Measurements from ENCODE around the gene FNDC1. TPM values are rescaled to one million over a fixed set of nuclear protein-coding genes. Genes with fewer than 3 reads are reported as not detected.

Gene FNDC1
- total RNA-seq, 1 donor from 2014 or later: not detected

DNA sequence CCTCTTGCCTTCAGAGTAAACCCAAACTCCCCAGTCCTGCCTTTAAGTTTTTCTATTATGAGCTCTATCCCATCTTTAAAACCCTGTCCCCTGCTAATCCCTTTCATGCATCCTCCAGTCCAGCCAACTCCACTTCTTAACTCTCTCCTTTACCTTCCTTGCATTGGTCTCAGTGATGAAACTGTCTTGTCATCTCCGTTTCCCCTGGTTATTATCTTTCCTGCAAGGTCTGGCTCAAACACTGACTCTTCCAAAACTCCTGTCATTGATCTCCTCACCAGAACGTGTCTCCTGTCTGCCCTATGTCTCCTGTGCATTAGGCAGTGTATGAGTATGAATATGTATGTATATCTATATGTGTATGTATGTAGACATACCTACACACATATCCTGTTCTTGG is 11.8 kb upstream of the FNDC1 start:
- Mint-ChIP-seq H3K4me1 (peaks cover 14% of the 10 kb centered on the region), H3K27ac (no peak overlapping the region), H3K9me3 (peaks cover 21% of the 10 kb centered on the region), H3K36me3 (no peaks in the 10 kb centered on the region), H3K27me3 (ENCODE audit: insufficient read depth, low read depth) (peaks cover 2% of the 10 kb centered on the region), H3K4me3 (no peak overlapping the region)
- Histone ChIP-seq H3K79me2 (ENCODE audit: low read depth) (no peaks in the 10 kb centered on the region), H3K4me3 (no peak overlapping the region), H3F3A (ENCODE audit: low read depth) (no peaks in the 10 kb centered on the region), H3K27ac (no peak overlapping the region), H3K4me2 (no peak overlapping the region), H3K27me3 (no peaks in the 10 kb centered on the region), H3K4me1 (peaks cover 5% of the 10 kb centered on the region), H3K9ac (no peak overlapping the region), H3K9me3 (ENCODE audit: low read depth) (peaks cover 5% of the 10 kb centered on the region), H4K20me1 (ENCODE audit: low read depth) (no peaks in the 10 kb centered on the region), H3K36me3 (no peaks in the 10 kb centered on the region), H2AFZ (replicated peaks) (no peak overlapping the region)
- no peak for DNase-seq (ENCODE audit: low spot score)
- TF ChIP-seq EZH2phosphoT487 (IDR thresholded peaks at IDR 0.05) (no peak), EZH2 (IDR thresholded peaks at IDR 0.05) (no peak)
- TF ChIP-seq, protein P1, sequence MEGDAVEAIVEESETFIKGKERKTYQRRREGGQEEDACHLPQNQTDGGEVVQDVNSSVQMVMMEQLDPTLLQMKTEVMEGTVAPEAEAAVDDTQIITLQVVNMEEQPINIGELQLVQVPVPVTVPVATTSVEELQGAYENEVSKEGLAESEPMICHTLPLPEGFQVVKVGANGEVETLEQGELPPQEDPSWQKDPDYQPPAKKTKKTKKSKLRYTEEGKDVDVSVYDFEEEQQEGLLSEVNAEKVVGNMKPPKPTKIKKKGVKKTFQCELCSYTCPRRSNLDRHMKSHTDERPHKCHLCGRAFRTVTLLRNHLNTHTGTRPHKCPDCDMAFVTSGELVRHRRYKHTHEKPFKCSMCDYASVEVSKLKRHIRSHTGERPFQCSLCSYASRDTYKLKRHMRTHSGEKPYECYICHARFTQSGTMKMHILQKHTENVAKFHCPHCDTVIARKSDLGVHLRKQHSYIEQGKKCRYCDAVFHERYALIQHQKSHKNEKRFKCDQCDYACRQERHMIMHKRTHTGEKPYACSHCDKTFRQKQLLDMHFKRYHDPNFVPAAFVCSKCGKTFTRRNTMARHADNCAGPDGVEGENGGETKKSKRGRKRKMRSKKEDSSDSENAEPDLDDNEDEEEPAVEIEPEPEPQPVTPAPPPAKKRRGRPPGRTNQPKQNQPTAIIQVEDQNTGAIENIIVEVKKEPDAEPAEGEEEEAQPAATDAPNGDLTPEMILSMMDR (IDR thresholded peaks at IDR 0.05): no peak

DNA sequence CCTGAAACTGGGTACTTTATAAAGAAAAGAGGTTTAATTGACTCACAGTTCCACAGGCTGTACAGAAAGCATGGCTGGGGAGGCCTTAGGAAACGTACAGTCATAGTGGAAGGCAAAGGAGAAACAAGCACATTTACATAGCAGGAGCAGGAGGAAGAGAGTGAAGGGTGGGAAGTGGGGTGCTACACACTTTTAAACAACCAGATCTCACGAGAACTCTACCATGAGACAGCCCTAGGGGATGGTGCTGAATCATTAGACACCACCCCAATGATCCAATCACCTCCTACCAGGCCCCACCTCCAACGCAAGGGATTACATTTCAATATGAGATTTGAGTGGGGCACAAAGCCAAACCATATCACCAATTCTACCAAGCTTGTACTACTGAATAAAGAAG is 7.4 kb upstream of the FNDC1 start:
- Mint-ChIP-seq H3K4me3 (no peak overlapping the region), H3K36me3 (no peaks in the 10 kb centered on the region), H3K4me1 (peaks cover 21% of the 10 kb centered on the region), H3K27ac (no peak overlapping the region), H3K9me3 (peaks cover 9% of the 10 kb centered on the region), H3K27me3 (ENCODE audit: insufficient read depth, low read depth) (peaks cover 8% of the 10 kb centered on the region)
- no peaks in the 10 kb centered on the region for H3K36me3 ChIP-seq
- no peak for DNase-seq (ENCODE audit: low spot score)
- H3K27ac ChIP-seq: no peak overlapping the region
- no peak overlapping the region for H3K9ac ChIP-seq
- TF ChIP-seq EZH2phosphoT487 (IDR thresholded peaks at IDR 0.05): no peak
- TF ChIP-seq EZH2 (IDR thresholded peaks at IDR 0.05): no peak
- no peaks in the 10 kb centered on the region for H3K79me2 ChIP-seq (ENCODE audit: low read depth)
- H3K4me2 ChIP-seq: no peak overlapping the region
- peaks cover 11% of the 10 kb centered on the region for H3K4me1 ChIP-seq
- no peaks in the 10 kb centered on the region for H3K9me3 ChIP-seq (ENCODE audit: low read depth)
- H3F3A ChIP-seq (ENCODE audit: low read depth): peaks cover 7% of the 10 kb centered on the region
- H4K20me1 ChIP-seq (ENCODE audit: low read depth): no peaks in the 10 kb centered on the region
- peaks cover 30% of the 10 kb centered on the region for H3K27me3 ChIP-seq
- no peak overlapping the region for H3K4me3 ChIP-seq
- H2AFZ ChIP-seq (replicated peaks): no peak overlapping the region

DNA sequence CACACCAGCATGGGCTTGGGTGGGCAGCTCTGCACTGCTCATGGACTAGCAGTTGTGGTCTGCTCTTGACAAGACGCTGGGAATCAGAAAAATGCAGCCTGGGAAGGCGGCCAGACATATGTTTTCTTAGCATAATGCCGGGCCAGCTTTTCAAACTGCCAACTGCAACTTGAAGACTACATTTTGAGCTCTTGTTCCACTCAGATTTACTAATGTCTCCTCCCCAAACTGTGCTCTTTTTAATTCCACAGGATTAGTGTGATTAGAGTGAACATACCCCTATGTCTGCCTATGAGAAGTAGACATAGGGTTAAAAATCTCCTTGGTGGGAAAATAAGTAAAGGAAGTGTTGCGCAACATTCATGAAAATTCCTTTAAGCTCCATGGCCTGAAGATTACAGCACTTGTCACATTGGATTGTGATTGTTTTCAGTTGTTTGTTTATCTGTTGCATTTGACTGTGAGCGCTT is 5.3 kb upstream of the FNDC1 start:
- no peak for TF ChIP-seq EZH2phosphoT487 (IDR thresholded peaks at IDR 0.05)
- TF ChIP-seq, protein P1 (IDR thresholded peaks at IDR 0.05): no peak
- TF ChIP-seq EZH2 (IDR thresholded peaks at IDR 0.05): no peak
- no peak overlapping the region for H3K4me2 ChIP-seq
- peaks cover 12% of the 10 kb centered on the region for H3K4me1 ChIP-seq
- peaks cover 26% of the 10 kb centered on the region for H3K27me3 Mint-ChIP-seq (ENCODE audit: insufficient read depth, low read depth)
- DNase-seq (ENCODE audit: low spot score): no peak
- H3K27me3 ChIP-seq: peaks cover 51% of the 10 kb centered on the region
- no peak overlapping the region for H3K27ac ChIP-seq
- H3K9me3 ChIP-seq (ENCODE audit: low read depth): no peaks in the 10 kb centered on the region
- H2AFZ ChIP-seq (replicated peaks): no peak overlapping the region
- no peaks in the 10 kb centered on the region for H3K36me3 Mint-ChIP-seq
- H4K20me1 ChIP-seq (ENCODE audit: low read depth): no peaks in the 10 kb centered on the region
- H3K4me3 Mint-ChIP-seq: no peak overlapping the region
- peaks cover 25% of the 10 kb centered on the region for H3K4me1 Mint-ChIP-seq
- H3K4me3 ChIP-seq: no peak overlapping the region
- no peak overlapping the region for H3K27ac Mint-ChIP-seq
- peaks cover 18% of the 10 kb centered on the region for H3F3A ChIP-seq (ENCODE audit: low read depth)
- H3K79me2 ChIP-seq (ENCODE audit: low read depth): no peaks in the 10 kb centered on the region
- H3K9ac ChIP-seq: no peak overlapping the region
- no peaks in the 10 kb centered on the region for H3K36me3 ChIP-seq
- peaks cover 2% of the 10 kb centered on the region for H3K9me3 Mint-ChIP-seq

DNA sequence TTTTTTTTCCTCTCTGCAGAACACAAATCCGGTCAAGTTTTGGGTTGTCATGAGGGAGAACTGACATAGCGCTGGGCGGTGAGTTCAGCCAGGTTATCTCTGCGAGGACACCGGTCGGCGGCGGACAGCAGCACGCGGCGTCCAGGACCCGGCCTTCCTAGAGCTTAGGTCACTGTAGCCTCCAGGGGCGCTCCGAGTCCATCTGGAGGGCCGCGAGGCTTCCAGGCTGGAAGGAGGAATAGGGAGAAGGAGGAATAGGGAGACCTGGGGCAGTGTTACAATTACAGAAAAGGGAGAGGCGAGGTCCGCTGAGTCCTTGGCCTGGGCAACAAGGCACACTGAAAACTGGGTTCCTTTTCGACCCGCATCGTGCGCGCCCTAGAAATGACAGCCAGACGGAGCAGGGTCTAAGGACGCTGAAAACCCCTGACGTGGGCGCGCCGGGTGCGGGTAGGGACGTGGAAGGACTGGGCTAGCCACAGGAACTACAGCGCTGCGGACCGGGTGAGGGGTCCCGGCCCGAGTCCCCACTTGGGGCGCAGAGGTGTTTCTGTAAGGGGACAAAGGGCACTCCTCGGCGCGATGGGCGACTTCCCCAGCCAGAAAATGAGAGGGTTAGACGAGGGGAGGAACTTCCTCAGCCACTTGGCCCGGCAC is 536 bp upstream of the FNDC1 start:
- no peak overlapping the region for H3K27ac Mint-ChIP-seq
- Histone ChIP-seq H3K79me2 (ENCODE audit: low read depth) (no peaks in the 10 kb centered on the region), H4K20me1 (ENCODE audit: low read depth) (peaks cover 6% of the 10 kb centered on the region), H3K27me3 (peaks cover 98% of the 10 kb centered on the region), H2AFZ (replicated peaks) (peak overlapping the region; percentile 51), H3K4me1 (peaks cover 7% of the 10 kb centered on the region), H3K36me3 (no peaks in the 10 kb centered on the region), H3F3A (ENCODE audit: low read depth) (peaks cover 34% of the 10 kb centered on the region), H3K4me2 (peak overlapping the region; percentile 85), H3K9ac (no peak overlapping the region), H3K4me3 (peak overlapping the region; percentile 45), H3K27ac (no peak overlapping the region), H3K9me3 (ENCODE audit: low read depth) (no peaks in the 10 kb centered on the region)
- no peak for TF ChIP-seq EZH2phosphoT487 (IDR thresholded peaks at IDR 0.05)
- TF ChIP-seq, protein P1 (IDR thresholded peaks at IDR 0.05): peak; percentile 61
- TF ChIP-seq EZH2 (IDR thresholded peaks at IDR 0.05): peak; percentile 62
- H3K4me3 Mint-ChIP-seq: peak overlapping the region; percentile 86
- DNase-seq (ENCODE audit: low spot score): peak; percentile 91
- H3K27me3 Mint-ChIP-seq (ENCODE audit: insufficient read depth, low read depth): peaks cover 52% of the 10 kb centered on the region
- H3K4me1 Mint-ChIP-seq: peaks cover 23% of the 10 kb centered on the region
- H3K36me3 Mint-ChIP-seq: no peaks in the 10 kb centered on the region
- H3K9me3 Mint-ChIP-seq: peaks cover 2% of the 10 kb centered on the region

Measured in neural progenitor cell (in vitro differentiated cells).